AG09319 (cell line): ENCODE measurements around the gene COL11A1.
"Not testable (repeated sequence)": the region's sequence is repeated elsewhere in the genome, so short reads cannot be mapped to it uniquely, and the experiment has no call there.

Experiments used
- DNase-seq: peaks from one replicate; pipeline ENCODE4 v3.0.0-alpha.2; 2010; ENCODE audit warnings: low read depth; ENCODE audit errors: extremely low read depth
- TF ChIP-seq, protein P1 (sequence below): IDR thresholded peaks from 2 replicates; pipeline ENCODE4 v1.5.1; 2011; ENCODE audit warnings: low read depth, mild to moderate bottlenecking, inconsistent platforms, low read length, moderate library complexity

The COL11A1 gene

DNA sequence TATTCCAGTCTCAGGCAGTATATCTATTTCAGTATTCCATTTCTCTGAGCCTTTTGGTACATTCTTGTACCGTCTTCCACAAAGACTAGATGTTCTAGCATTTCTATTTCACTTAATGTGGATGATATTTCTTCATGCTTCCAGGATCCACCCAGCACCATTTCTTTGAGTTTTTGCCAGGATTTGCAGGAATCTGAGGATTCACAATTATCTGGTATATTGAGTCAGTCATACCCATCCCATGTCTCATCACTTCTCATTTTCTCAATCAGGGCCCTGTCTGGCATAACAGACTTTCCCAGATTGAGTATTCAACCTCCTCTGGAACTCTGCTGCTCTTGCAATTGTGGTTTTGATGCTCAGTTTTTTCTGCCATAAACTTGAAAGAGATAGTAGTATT, 20.9 kb upstream of the COL11A1 start:
- DNase-seq, result no peak
- TF ChIP-seq, protein P1, sequence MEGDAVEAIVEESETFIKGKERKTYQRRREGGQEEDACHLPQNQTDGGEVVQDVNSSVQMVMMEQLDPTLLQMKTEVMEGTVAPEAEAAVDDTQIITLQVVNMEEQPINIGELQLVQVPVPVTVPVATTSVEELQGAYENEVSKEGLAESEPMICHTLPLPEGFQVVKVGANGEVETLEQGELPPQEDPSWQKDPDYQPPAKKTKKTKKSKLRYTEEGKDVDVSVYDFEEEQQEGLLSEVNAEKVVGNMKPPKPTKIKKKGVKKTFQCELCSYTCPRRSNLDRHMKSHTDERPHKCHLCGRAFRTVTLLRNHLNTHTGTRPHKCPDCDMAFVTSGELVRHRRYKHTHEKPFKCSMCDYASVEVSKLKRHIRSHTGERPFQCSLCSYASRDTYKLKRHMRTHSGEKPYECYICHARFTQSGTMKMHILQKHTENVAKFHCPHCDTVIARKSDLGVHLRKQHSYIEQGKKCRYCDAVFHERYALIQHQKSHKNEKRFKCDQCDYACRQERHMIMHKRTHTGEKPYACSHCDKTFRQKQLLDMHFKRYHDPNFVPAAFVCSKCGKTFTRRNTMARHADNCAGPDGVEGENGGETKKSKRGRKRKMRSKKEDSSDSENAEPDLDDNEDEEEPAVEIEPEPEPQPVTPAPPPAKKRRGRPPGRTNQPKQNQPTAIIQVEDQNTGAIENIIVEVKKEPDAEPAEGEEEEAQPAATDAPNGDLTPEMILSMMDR, result no peak

DNA sequence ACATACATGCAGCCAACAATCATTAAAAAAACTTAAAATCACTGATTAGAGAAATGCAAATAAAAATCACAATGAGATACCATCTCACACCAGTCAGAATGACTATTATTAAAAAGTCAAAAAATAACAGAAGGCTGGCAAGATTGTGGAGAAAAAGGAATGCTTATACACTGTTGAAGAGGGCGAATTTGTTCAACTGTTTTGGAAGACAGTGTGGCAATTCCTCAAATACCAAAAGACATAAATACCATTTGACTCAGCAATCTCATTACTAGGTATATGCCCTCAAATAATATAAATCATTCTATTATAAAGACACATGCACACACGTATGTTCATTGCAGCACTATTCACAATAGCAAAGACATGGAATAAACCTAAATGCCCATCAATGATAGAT, 19.9 kb upstream of the COL11A1 start:
- DNase-seq, result not testable (repeated sequence)

DNA sequence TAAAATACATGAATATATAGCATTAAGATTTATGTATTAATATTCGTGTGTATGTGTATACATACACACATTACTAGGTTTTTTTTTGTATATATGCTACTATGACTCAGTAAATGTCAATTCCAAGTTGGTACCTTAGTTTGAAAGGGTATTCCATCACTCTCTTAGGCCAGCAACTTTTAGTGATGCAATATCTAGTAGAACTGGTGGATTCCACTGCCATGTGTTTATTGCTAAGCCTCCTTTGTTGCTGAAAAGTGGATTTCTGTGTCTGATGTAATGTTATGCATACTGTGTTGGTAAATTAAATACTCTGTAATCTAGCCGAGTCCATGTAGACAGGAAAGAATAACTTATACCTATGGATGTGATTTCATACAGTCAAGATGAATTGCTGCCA, 16.9 kb upstream of the COL11A1 start:
- TF ChIP-seq, protein P1, result no peak
- no peak for DNase-seq

DNA sequence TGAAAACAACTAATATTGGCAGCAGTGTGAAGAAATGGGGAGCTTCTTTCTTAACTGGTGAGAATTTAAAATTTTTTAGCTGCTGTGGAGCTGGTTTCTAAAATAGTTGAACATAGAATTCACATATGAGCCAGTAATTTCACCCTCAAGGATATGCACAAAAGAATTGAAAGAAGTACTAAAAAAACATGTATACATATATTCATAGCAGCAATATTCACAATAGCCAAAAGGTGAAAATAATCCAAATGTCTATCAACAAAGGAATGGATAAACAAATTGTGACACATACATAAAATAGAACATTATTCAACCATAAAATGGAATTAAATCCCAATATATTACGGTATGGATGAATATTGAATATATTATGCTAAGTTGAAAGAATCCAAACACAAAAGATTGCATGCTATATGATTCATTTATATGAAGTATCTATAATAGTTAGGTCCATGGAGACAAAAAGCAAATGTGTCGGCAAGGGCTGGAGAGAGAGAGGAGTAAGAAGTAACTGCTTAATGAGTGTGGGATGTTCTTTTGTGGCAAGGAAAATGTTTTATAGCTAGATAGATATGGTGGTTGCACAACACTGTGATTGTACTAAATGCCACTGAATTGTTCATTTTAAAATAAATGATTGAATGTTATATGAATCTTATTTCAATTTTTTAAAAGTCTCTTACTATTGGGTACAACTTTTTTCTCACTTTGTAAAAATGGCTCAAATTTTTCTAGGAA, 14.8 kb upstream of the COL11A1 start:
- TF ChIP-seq, protein P1, result no peak
- no peak for DNase-seq

DNA sequence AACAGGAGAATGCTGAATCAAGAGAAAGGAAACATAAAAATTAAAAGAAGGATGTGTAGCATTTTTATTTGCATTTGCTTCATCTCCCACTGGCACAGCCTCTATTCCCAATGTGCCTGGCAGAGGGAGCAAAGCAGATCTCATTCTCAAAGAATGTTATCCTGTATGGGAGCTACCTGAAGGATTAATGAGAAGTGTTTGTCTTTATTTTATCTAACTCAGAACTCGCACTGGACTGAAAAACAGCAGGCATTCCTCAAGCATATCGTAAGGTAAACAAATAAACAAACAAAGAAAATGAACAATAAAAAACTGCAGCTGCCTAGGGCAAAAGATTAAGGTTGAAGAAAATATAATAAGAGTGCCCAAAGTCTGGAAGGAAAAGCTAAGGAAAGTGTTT, 12.7 kb upstream of the COL11A1 start:
- TF ChIP-seq, protein P1, result no peak
- no peak for DNase-seq

DNA sequence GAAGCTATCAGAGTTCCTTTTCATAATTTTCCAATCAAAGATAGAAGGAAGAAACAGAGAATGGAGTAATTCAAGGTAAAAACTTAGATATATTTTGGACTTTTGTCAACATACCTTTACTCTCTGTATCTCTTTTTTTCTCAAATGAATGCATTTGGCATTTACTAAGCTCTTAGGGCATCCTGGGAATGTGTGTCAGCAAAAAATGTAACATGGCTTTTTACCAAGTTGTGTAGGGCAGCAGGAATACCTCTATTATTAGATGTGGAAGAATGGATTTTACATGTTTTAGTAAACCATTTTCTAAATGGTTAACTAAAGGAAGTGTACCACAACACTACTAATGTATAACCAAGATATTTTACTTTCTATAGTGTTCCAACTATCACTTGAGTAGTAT, 4.2 kb upstream of the COL11A1 start:
- TF ChIP-seq, protein P1, result no peak
- no peak for DNase-seq

DNA sequence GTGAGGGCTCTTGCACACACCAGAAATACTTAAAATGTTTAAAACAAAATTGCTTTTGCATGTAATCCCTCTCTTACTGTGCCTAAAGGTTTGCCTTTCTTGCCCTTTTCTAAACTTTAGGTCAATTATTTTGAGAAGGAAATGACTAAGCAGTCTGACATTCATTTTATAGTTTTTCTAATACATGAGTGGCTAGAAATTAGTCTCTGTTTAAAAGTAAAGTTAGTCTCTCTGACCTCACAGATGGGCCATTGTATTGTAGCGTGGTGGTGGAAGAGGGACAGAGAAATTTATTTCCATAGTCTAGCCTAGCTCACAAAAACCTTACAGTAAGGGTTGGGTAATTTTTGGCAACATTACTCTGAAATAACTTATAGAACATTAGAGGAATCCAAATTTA, 3.6 kb upstream of the COL11A1 start:
- TF ChIP-seq, protein P1, result no peak

DNA sequence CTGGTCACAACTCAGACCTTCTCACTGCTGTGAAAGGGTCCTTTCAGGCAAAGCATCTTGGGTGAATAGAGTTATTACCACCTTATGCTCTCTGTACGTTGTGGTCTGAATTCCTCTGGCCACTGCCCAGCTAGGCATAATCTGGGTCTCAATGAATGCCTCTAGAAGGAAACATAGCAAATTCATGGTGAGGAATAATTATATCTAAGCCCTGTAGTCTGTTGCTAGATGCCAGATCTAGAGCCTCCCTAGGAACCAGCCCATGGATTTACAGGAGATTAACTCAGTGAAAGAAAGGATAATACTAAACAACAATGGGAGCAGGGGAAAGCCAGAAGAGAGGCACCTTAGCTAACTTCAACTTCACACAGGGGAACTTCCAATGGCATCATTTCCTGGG, 2.4 kb upstream of the COL11A1 start:
- TF ChIP-seq, protein P1, result no peak

More for the DNA sequence above, 3.6 kb upstream of the COL11A1 start:
- no peak for DNase-seq

More for the DNA sequence above, 2.4 kb upstream of the COL11A1 start:
- no peak for DNase-seq
